Esophagus squamous epithelium (tissue), 4 donors: ENCODE data around the gene KRT31.

Source experiments
- POLR2A ChIP-seq, 4 donors: fragments of 450-650 bp; IDR thresholded peaks; one replicate each; pipeline ENCODE4 v1.6.1; 2017; ENCODE audit warnings: antibody characterized with exemption in 4 of 4, mild to moderate bottlenecking in 4 of 4, moderate library complexity in 3 of 4
- TF ChIP-seq, protein P1 (sequence below), 6 experiments: fragments of 450-650 bp in 4 of 6; fragments of 200-600 bp in 2 of 6; sonication (generic) in 2 of 6; IDR thresholded peaks; one replicate each; pipeline ENCODE4 v1.5.1; 2016 to 2019; ENCODE audit warnings: antibody characterized with exemption in 6 of 6, mild to moderate bottlenecking in 4 of 6, moderate library complexity in 4 of 6

DNA sequence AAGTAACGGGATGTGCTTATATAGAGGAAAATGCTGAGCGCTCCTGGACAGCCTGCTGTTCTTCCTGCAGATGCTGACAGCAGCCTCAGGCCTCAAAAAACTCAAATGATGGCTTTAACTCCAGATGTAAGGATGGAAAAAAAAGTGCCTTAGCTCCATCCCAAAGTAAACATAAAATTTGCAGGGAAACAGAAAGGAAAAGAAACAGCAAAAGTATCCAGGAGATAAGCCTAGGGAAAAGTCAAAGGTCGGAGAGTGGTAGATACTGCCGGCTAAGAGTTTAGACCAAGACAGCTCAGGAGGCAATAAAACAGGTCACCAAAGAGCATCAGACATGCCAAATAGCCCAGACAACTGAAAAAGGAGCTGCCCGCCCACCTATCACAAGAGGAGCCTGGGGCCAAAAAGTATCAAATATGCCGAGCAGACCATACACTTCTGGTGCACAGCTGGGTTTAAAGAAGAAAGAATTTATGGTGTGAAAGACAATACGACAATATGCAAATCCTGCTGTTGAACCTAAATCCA lies 6.9 kb downstream of the KRT31 start:
- TF ChIP-seq, protein P1, sequence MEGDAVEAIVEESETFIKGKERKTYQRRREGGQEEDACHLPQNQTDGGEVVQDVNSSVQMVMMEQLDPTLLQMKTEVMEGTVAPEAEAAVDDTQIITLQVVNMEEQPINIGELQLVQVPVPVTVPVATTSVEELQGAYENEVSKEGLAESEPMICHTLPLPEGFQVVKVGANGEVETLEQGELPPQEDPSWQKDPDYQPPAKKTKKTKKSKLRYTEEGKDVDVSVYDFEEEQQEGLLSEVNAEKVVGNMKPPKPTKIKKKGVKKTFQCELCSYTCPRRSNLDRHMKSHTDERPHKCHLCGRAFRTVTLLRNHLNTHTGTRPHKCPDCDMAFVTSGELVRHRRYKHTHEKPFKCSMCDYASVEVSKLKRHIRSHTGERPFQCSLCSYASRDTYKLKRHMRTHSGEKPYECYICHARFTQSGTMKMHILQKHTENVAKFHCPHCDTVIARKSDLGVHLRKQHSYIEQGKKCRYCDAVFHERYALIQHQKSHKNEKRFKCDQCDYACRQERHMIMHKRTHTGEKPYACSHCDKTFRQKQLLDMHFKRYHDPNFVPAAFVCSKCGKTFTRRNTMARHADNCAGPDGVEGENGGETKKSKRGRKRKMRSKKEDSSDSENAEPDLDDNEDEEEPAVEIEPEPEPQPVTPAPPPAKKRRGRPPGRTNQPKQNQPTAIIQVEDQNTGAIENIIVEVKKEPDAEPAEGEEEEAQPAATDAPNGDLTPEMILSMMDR (IDR thresholded peaks at IDR 0.05) = no peak
- TF ChIP-seq POLR2A (IDR thresholded peaks at IDR 0.05) = no peak
